SH-SY5Y (cell line): ENCODE results near the gene DAB2IP.

Experiments
- GATA2 ChIP-seq: IDR thresholded peaks from 2 replicates; pipeline ENCODE4 v1.6.1; 2011; ENCODE audit warnings: mild to moderate bottlenecking, low read depth, low read length
- GATA3 ChIP-seq: IDR thresholded peaks from 2 replicates; pipeline ENCODE4 v1.6.1; 2011; ENCODE audit warnings: low read depth, mild to moderate bottlenecking, low read length, moderate library complexity

GRCh38 chr9:121731919-121732318 is 80.5 kb downstream of the DAB2IP start:
- TF ChIP-seq GATA2, result no peak
- no peak for TF ChIP-seq GATA3
